Smooth muscle cell (in vitro differentiated cells): ENCODE data around the gene PSG5. TPM values are rescaled to one million over a fixed set of nuclear protein-coding genes. Genes with fewer than 3 reads are reported as not detected.
"Not testable (repeated sequence)": the region's sequence is repeated elsewhere in the genome, so short reads cannot be mapped to it uniquely, and the experiment has no call there.

ENCODE experiments used
- DNase-seq: peaks from one replicate; lab custom pipeline; 2025; ENCODE audit not compliant: unreplicated experiment; lab: John Stamatoyannopoulos, UW
- H2AFZ ChIP-seq: fragments of 200-600 bp; sonication (generic); 2 replicates; pipeline ENCODE4 v1.6.0; 2016; ENCODE audit warnings: antibody characterized with exemption, low read depth, mild to moderate bottlenecking
- H3F3A ChIP-seq: fragments of 200-600 bp; sonication (generic); 2 replicates; pipeline ENCODE4 v1.6.0; 2017; ENCODE audit warnings: antibody characterized with exemption, low read depth
- H3K27ac ChIP-seq: fragments of 200-600 bp; sonication (generic); 2 replicates; pipeline ENCODE4 v1.5.1; 2016; ENCODE audit warnings: low read depth, mild to moderate bottlenecking
- H3K27me3 ChIP-seq: fragments of 200-600 bp; sonication (generic); 2 replicates; pipeline ENCODE4 v1.6.1; 2016; ENCODE audit warnings: low read depth, mild to moderate bottlenecking
- H3K36me3 ChIP-seq: fragments of 200-600 bp; sonication (generic); 2 replicates; pipeline ENCODE4 v1.5.1; 2016; ENCODE audit warnings: low read depth
- H3K4me1 ChIP-seq: fragments of 200-600 bp; sonication (generic); 2 replicates; pipeline ENCODE4 v1.5.1; 2016; ENCODE audit warnings: low read depth
- H3K4me2 ChIP-seq: fragments of 200-600 bp; sonication (generic); 2 replicates; pipeline ENCODE4 v1.6.0; 2016; ENCODE audit warnings: mild to moderate bottlenecking
- H3K4me3 ChIP-seq: fragments of 200-600 bp; sonication (generic); 2 replicates; pipeline ENCODE4 v1.5.1; 2016; ENCODE audit warnings: mild to moderate bottlenecking
- H3K79me2 ChIP-seq: fragments of 200-600 bp; sonication (generic); 2 replicates; pipeline ENCODE4 v1.6.0; 2016; ENCODE audit warnings: low read depth, mild to moderate bottlenecking
- H3K9ac ChIP-seq: fragments of 200-600 bp; sonication (generic); 2 replicates; pipeline ENCODE4 v1.6.0; 2016; ENCODE audit warnings: low read depth
- H3K9me3 ChIP-seq: fragments of 200-600 bp; sonication (generic); replicated peaks from 2 replicates; pipeline ENCODE4 v1.5.1; 2016; ENCODE audit warnings: low read depth
- H4K20me1 ChIP-seq: fragments of 200-600 bp; sonication (generic); 2 replicates; pipeline ENCODE4 v1.6.0; 2016; ENCODE audit warnings: low read depth
- WGBS: methylation state at CpG from one replicate; pipeline ENCODE4 v1.1.7; 2016; ENCODE audit warnings: low lambda C conversion rate; 5-methylcytosine and 5-hydroxymethylcytosine counted together
- polyA plus RNA-seq: library from polyadenylated mRNA; unstranded; fragments of >200 nt; fragmentation: Nextera tagmentation; extraction: Ambion mirVana; gene quantifications from 2 replicates; pipeline ENCODE4 v1.2.1, GENCODE V29; 2016
- total RNA-seq: library from RNA; depleted of rRNA; stranded (reverse); fragments of >200 nt; gene quantifications from 2 replicates; pipeline ENCODE4 v1.2.3, GENCODE V29; 2014

The PSG5 gene
- total and polyA plus RNA-seq, 2 experiments from 2014 or later: not detected

DNA sequence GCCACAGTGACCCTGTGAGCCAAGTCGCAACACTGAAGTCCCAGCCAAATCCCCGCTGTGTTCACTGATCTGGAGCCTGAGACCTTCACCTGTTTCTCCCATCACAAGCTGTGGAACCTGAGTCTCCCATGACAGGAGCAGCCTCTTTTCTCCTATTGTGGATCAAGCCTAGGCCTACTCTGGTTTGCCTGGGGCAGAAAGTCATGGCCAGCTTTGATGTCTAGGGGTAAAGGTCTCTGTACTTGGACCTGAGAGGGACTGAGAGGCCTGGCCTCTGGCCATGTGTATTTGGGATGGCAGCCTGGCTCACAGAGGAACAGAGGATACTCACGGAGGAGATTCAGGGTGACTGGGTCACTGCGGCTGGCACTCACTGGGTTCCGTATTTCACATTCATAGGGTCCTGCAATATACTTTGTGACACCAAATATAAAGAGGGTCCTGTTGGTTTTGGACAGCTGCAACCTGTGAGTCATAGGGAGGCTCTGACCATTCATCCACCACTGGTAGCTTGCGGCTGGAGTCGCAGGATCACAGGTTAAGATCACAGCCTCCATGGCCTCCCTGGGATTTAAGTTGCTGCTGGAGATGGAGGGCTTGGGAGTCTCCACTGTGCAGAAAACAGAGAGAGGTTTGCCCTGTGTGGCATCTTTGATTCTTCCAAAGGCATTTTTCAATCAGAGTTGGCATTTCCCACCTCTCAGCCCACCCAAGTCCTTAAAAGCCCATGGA lies 11.5 kb upstream of the PSG5 start:
- H3K36me3 ChIP-seq, H2AFZ ChIP-seq, H3K9me3 ChIP-seq, H3K79me2 ChIP-seq, DNase-seq, H3F3A ChIP-seq, H3K4me2 ChIP-seq, H3K27ac ChIP-seq, H4K20me1 ChIP-seq, H3K27me3 ChIP-seq, H3K4me1 ChIP-seq, H3K9ac ChIP-seq, H3K4me3 ChIP-seq: not testable (repeated sequence)
- WGBS: 79% methylated on average over 4 of the region's 7 CpGs

DNA sequence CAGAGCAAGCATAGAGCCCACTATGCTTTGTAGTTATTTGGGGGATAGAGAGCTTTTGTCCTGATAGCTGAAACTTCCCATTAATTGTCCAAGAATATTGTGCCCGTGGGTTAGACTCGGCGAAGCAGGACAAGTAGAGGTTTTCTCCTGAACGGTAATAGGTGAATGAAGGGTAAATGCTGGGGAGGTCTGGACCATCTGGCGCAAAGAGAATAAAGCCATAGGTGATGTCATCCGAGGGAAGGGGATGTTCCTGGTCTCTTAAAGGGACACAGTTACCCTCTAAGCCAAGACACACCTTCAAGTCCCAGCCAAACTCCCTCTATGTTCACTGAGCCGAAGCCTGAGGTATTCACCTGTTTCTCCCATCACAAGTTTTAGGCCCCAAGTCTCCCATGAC lies 8.1 kb upstream of the PSG5 start:
- WGBS: 74% methylated on average over 7 of the region's 7 CpGs
- not testable (repeated sequence) for H4K20me1 ChIP-seq, H3K27me3 ChIP-seq, DNase-seq, H3K4me2 ChIP-seq, H3K79me2 ChIP-seq, H3K27ac ChIP-seq, H3F3A ChIP-seq, H2AFZ ChIP-seq, H3K4me3 ChIP-seq, H3K36me3 ChIP-seq, H3K9me3 ChIP-seq, H3K9ac ChIP-seq, H3K4me1 ChIP-seq

DNA sequence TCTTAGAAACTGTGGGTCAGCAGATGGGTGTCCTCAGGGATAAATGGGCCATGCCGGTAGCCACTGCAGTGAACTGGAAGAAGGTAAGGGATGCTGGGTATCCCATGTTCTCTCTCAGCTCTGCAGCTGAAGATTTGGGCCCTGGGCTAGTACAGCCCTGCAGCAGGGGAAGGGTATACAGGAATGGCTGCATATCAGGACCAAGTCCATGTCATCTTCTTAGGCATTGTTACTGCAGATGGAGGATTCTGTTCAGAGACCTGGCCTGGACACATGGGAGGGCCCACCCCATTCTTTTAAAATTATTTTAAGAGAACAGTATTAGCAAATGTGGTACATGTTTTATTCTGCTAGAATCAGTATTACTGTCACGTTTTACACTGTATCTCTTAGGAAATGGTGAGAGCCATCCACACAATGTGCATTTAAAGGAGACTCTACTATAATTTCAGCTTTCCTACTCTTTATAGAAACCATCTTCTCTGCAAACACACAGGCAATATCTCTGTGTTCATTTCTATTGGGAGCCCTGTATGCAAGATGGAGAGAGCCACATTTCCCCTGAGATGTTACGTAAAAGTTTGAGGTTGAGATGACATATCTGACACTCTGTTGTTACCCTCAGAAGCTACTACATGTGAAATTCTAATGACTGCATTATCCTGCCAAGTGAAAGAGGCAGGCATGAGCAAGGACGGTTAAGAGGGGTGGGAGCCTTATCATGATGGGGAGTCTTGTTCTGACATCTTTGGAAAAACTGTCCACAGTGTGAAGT lies 6.2 kb upstream of the PSG5 start:
- H3K79me2 ChIP-seq, H3K4me1 ChIP-seq, H2AFZ ChIP-seq, H3K4me2 ChIP-seq, H3K4me3 ChIP-seq, H3K9ac ChIP-seq, DNase-seq, H3K36me3 ChIP-seq, H3K27ac ChIP-seq, H3F3A ChIP-seq, H4K20me1 ChIP-seq, H3K9me3 ChIP-seq, H3K27me3 ChIP-seq: not testable (repeated sequence)
- WGBS: 50% methylated on average over 4 of the region's 4 CpGs

DNA sequence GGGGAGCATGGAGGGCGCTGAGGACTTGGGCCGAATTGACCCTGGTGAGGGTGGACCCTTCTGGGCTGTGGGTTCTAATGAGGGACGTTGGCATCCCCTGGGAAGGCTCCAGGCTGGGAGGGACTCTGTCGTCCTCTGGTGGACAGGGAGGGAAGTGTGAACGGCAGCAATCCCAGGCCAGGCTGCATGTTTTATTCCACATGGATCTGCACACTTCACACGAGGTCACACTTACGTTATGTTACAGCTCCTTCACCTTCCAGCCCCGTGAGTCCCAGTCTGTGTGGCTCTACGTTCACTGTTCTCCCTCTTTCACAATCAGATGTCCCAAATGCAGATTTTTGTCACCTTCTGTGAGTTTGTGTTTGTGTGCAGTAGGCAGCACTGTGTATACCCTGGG lies 1.8 kb upstream of the PSG5 start:
- H3K9ac ChIP-seq, H3F3A ChIP-seq, H3K36me3 ChIP-seq, DNase-seq, H3K27ac ChIP-seq, H3K4me1 ChIP-seq, H3K27me3 ChIP-seq, H3K9me3 ChIP-seq, H3K4me3 ChIP-seq, H3K4me2 ChIP-seq, H2AFZ ChIP-seq, H4K20me1 ChIP-seq, H3K79me2 ChIP-seq: not testable (repeated sequence)
- WGBS: 57% methylated on average over 8 of the region's 9 CpGs

DNA sequence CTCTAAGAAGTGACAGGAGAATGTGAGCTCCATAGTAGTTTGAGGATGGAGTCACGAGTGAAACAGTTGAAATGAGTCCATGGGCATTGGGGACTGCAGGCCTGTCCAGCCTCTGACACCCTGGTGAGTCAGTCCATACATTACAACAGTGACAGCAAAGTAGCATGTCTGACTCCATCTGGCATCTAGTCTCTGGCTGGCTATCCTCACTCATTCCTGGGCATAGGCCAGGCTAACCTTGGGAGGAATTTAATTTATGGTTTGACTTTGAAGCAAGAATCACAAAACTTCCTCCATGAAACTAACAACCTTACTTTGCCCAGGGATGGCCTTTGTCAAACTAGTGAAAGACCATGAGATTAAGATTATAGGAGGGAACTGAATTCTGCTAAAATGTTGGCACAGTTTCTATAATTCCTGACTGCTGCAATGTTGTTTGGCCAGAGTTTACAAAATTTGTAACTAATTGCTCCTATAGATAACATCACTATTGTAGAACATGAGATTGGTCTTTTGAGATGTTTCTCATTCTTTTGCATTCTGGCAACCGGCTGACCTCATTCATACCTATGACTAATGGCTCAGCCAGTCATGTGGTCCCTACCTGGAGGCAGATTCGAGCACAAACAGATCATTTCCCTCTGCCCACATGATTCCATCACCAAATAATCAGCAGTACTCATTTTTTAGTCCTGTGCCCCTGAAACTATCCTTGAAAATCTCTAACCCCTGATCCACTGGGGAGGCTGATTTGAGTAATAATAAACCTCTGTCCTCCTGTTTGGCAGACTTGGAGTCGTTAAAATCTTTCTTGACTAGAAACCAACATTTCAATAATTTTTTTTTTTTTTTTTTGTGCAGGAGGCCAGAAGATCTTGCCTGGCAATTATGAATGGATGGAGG lies 4.2 kb downstream of the PSG5 start:
- H3F3A ChIP-seq, H3K4me1 ChIP-seq, H3K27ac ChIP-seq, H3K27me3 ChIP-seq, H3K36me3 ChIP-seq, H3K9ac ChIP-seq, H3K79me2 ChIP-seq, H2AFZ ChIP-seq, H3K4me2 ChIP-seq, H3K9me3 ChIP-seq, DNase-seq, H4K20me1 ChIP-seq, H3K4me3 ChIP-seq: not testable (repeated sequence)
- WGBS: 42% methylated on average over 4 of the region's 4 CpGs

DNA sequence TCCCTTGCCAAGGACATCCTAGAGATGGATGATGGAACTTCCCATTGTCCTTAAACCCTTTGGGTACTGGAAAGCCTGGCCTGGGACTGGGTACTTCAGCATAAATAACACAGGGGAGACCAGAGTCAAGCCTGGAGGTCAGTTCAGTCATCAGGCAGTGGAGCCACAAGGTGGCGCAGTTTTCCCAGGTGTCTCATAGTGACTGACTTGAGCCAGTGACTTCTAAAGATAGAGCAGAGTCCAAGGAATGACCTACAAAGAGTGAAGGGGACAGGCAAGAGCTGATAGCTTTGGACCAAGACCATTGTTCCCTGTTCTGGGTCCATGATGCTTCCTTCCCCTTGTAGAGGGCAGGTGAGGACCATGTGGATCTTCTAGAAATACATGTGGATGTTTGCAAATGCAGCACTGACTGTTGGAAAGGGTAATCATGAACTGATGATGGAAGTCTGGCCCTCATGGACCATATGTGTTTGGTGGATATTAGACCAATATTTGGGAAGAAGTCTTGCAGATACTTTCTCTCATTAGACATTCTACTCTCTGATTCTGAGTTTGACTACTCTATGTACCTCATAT lies 6.7 kb downstream of the PSG5 start:
- DNase-seq, H3K36me3 ChIP-seq, H3K4me2 ChIP-seq, H3K4me3 ChIP-seq, H3K4me1 ChIP-seq, H3F3A ChIP-seq, H3K27ac ChIP-seq, H3K79me2 ChIP-seq, H3K9ac ChIP-seq, H2AFZ ChIP-seq, H4K20me1 ChIP-seq, H3K9me3 ChIP-seq, H3K27me3 ChIP-seq: not testable (repeated sequence)
- 15% methylated on average over 1 of the region's 1 CpG for WGBS

DNA sequence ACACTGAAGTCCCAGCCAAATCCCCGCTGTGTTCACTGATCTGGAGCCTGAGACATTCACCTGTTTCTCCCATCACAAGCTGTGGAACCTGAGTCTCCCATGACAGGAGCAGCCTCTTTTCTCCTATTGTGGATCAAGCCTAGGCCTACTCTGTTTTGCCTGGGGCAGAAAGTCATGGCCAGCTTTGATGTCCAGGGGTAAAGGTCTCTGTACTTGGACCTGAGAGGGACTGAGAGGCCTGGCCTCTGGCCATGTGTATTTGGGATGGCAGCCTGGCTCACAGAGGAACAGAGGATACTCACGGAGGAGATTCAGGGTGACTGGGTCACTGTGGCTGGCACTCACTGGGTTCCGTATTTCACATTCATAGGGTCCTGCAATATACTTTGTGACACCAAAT lies 7.8 kb downstream of the PSG5 start:
- 84% methylated on average over 3 of the region's 3 CpGs for WGBS
- not testable (repeated sequence) for H3K36me3 ChIP-seq, H3K4me2 ChIP-seq, H2AFZ ChIP-seq, H3K9ac ChIP-seq, H3K4me1 ChIP-seq, H4K20me1 ChIP-seq, H3K27ac ChIP-seq, DNase-seq, H3K9me3 ChIP-seq, H3K27me3 ChIP-seq, H3F3A ChIP-seq, H3K79me2 ChIP-seq, H3K4me3 ChIP-seq

DNA sequence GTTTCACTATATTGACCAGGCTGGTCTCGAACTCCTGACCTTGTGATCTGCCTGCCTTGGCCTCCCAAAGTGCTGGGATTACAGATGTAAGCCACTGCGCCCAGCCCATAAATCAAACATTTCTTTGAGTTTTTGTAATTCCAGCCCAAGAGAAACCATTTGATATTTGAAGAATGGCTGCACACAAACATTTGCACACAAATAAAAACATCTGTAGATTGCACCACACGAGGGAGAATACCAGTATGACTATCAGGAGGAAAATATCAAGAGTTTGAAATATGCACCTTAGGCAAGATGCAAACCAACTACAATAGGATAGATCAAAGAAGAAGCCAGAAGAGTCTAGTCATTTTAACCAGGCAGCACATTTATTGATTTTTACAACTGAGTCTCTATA lies 20.4 kb downstream of the PSG5 start:
- WGBS: 59% methylated on average over 3 of the region's 3 CpGs
- not testable (repeated sequence) for H2AFZ ChIP-seq, H4K20me1 ChIP-seq, H3K4me2 ChIP-seq, H3K36me3 ChIP-seq, H3K27ac ChIP-seq, H3K9ac ChIP-seq, H3K79me2 ChIP-seq, H3K9me3 ChIP-seq, H3K27me3 ChIP-seq, H3F3A ChIP-seq, DNase-seq, H3K4me1 ChIP-seq, H3K4me3 ChIP-seq
